Suprapubic skin (tissue), 4 donors: Measurements from ENCODE around the gene CDA.

Source experiments
- POLR2A ChIP-seq, 2 donors: fragments of 450-650 bp; IDR thresholded peaks; one replicate each; pipeline ENCODE4 v1.6.1; 2017; ENCODE audit warnings: antibody characterized with exemption in 2 of 2, mild to moderate bottlenecking in 2 of 2, moderate library complexity in 2 of 2
- POLR2AphosphoS5 ChIP-seq, 3 donors: sonication (generic); formaldehyde crosslinking; IDR thresholded peaks; one replicate each; pipeline ENCODE4 v1.6.1; 2017; ENCODE audit warnings: antibody characterized with exemption in 3 of 3
- TF ChIP-seq, protein P1 (sequence below), 2 donors: fragments of 200-600 bp in 1 of 2; fragments of 450-650 bp in 1 of 2; sonication (generic) in 1 of 2; IDR thresholded peaks; one replicate each; pipeline ENCODE4 v1.5.1; 2016 to 2019; ENCODE audit warnings: antibody characterized with exemption in 2 of 2, mild to moderate bottlenecking in 1 of 2, moderate library complexity in 1 of 2

DNA sequence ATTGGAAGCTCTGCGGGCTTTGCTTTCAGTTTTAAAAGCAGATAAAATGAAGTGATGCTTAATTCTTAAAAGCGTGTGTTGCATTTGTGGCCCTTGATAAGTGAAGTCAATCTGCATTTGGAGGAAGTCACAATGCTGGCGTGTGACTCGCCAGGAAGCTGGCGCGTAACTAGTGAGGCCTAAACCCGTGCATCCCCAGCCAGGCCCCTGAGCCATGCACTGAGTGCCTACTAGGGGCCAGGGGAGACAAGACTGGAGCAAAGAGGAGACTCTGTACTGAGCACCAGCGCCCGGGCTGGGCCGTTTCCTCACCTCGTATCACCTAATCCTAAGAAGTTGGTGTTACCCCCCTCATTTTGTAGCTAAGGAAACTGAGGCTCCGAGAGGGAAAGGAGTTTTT is 76.8 kb downstream of the CDA start:
- TF ChIP-seq, protein P1, sequence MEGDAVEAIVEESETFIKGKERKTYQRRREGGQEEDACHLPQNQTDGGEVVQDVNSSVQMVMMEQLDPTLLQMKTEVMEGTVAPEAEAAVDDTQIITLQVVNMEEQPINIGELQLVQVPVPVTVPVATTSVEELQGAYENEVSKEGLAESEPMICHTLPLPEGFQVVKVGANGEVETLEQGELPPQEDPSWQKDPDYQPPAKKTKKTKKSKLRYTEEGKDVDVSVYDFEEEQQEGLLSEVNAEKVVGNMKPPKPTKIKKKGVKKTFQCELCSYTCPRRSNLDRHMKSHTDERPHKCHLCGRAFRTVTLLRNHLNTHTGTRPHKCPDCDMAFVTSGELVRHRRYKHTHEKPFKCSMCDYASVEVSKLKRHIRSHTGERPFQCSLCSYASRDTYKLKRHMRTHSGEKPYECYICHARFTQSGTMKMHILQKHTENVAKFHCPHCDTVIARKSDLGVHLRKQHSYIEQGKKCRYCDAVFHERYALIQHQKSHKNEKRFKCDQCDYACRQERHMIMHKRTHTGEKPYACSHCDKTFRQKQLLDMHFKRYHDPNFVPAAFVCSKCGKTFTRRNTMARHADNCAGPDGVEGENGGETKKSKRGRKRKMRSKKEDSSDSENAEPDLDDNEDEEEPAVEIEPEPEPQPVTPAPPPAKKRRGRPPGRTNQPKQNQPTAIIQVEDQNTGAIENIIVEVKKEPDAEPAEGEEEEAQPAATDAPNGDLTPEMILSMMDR (IDR thresholded peaks at IDR 0.05): no peak
- TF ChIP-seq POLR2AphosphoS5 (IDR thresholded peaks at IDR 0.05) (no peak), POLR2A (IDR thresholded peaks at IDR 0.05) (no peak)
